Measurements from ENCODE around the gene SLC9A4.

Gene SLC9A4

GRCh38 chr2:102438111-102438510 lies 34.9 kb upstream of the SLC9A4 start:
- Histone ChIP-seq H3K4me1 (ENCODE audit: control insufficient read depth, low read length) (no peaks in the 10 kb centered on the region), H3K9me2 (replicated peaks; ENCODE audit: control insufficient read depth, low read length) (no peaks in the 10 kb centered on the region), H4K20me1 (ENCODE audit: control insufficient read depth, insufficient read depth, low read depth, low read length) (no peaks in the 10 kb centered on the region), H3K36me3 (ENCODE audit: control insufficient read depth, low read length) (no peaks in the 10 kb centered on the region), H3K27ac (ENCODE audit: low read depth, low read length) (no peak overlapping the region), H3K9me3 (ENCODE audit: control insufficient read depth, insufficient read depth, low read length) (no peaks in the 10 kb centered on the region), H3K79me2 (ENCODE audit: control insufficient read depth, low read length) (no peaks in the 10 kb centered on the region), H3F3A (ENCODE audit: control insufficient read depth, insufficient read depth) (no peaks in the 10 kb centered on the region), H3K4me2 (ENCODE audit: low read length) (no peak overlapping the region), H3K4me3 (ENCODE audit: low read length) (no peak overlapping the region), H3K27me3 (ENCODE audit: control insufficient read depth, low read length) (no peaks in the 10 kb centered on the region; the same call in 1 of the 2 replicates)
- no peak for TF ChIP-seq EZH2phosphoT487 (IDR thresholded peaks at IDR 0.05; ENCODE audit: borderline replicate concordance, low read length)
- TF ChIP-seq, protein P1, sequence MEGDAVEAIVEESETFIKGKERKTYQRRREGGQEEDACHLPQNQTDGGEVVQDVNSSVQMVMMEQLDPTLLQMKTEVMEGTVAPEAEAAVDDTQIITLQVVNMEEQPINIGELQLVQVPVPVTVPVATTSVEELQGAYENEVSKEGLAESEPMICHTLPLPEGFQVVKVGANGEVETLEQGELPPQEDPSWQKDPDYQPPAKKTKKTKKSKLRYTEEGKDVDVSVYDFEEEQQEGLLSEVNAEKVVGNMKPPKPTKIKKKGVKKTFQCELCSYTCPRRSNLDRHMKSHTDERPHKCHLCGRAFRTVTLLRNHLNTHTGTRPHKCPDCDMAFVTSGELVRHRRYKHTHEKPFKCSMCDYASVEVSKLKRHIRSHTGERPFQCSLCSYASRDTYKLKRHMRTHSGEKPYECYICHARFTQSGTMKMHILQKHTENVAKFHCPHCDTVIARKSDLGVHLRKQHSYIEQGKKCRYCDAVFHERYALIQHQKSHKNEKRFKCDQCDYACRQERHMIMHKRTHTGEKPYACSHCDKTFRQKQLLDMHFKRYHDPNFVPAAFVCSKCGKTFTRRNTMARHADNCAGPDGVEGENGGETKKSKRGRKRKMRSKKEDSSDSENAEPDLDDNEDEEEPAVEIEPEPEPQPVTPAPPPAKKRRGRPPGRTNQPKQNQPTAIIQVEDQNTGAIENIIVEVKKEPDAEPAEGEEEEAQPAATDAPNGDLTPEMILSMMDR (IDR thresholded peaks at IDR 0.05; ENCODE audit: low read depth, low read length, poor library complexity, severe bottlenecking): no peak

GRCh38 chr2:102438578-102438977 lies 34.4 kb upstream of the SLC9A4 start:
- Histone ChIP-seq H3K4me2 (ENCODE audit: low read length) (no peak overlapping the region), H3K4me3 (ENCODE audit: low read length) (no peak overlapping the region)

DNA sequence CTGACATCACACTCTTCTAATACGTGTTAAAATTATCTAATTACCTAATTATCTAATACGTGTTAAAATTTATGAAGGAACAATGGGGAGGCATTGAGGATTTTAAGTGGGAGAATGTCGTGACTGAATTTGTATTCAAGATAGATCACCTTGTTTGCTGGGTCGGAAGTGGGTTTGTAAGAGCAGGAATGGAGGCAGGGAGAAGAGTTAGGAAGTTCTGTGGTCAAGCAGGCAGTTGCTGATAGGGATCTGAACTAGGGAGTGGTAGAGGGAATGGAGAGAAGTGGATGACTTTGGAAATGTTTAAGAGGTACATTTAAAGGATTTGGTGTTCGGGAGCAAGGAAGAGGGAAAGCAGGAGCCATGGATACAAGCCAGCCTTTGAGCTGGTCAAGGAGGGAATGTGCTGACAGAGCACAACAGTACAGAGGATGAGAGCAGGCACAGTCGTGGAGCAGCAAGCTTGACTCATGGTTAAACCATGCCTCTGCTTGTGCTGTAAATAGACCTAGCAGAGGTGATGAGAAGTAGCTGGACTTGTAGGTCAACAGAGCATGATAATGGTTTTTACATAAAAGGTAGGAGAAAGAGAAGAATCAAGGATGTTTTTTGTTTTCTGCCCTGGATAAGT lies 33.8 kb upstream of the SLC9A4 start:
- H3K27me3 ChIP-seq (ENCODE audit: control insufficient read depth, low read length): no peaks in the 10 kb centered on the region; the same call in 1 of the 2 replicates
- no peak for TF ChIP-seq EZH2phosphoT487 (IDR thresholded peaks at IDR 0.05; ENCODE audit: borderline replicate concordance, low read length)
- TF ChIP-seq, protein P1 (IDR thresholded peaks at IDR 0.05; ENCODE audit: low read depth, low read length, poor library complexity, severe bottlenecking): no peak
- no peaks in the 10 kb centered on the region for H3K9me3 ChIP-seq (ENCODE audit: control insufficient read depth, insufficient read depth, low read length)
- no peak overlapping the region for H3K27ac ChIP-seq (ENCODE audit: low read depth, low read length)
- no peaks in the 10 kb centered on the region for H3K36me3 ChIP-seq (ENCODE audit: control insufficient read depth, low read length)
- no peaks in the 10 kb centered on the region for H3K9me2 ChIP-seq (replicated peaks; ENCODE audit: control insufficient read depth, low read length)
- no peaks in the 10 kb centered on the region for H4K20me1 ChIP-seq (ENCODE audit: control insufficient read depth, insufficient read depth, low read depth, low read length)
- H3K4me3 ChIP-seq (ENCODE audit: low read length): no peak overlapping the region
- no peak overlapping the region for H3K4me2 ChIP-seq (ENCODE audit: low read length)
- H3K4me1 ChIP-seq (ENCODE audit: control insufficient read depth, low read length): no peaks in the 10 kb centered on the region
- no peaks in the 10 kb centered on the region for H3F3A ChIP-seq (ENCODE audit: control insufficient read depth, insufficient read depth)
- H3K79me2 ChIP-seq (ENCODE audit: control insufficient read depth, low read length): no peaks in the 10 kb centered on the region

More at GRCh38 chr2:102438578-102438977, 34.4 kb upstream of the SLC9A4 start:
- TF ChIP-seq, protein P1 (IDR thresholded peaks at IDR 0.05; ENCODE audit: low read depth, low read length, poor library complexity, severe bottlenecking): no peak
- no peak for TF ChIP-seq EZH2phosphoT487 (IDR thresholded peaks at IDR 0.05; ENCODE audit: borderline replicate concordance, low read length)
- Histone ChIP-seq H3K9me3 (ENCODE audit: control insufficient read depth, insufficient read depth, low read length) (no peaks in the 10 kb centered on the region), H3K9me2 (replicated peaks; ENCODE audit: control insufficient read depth, low read length) (no peaks in the 10 kb centered on the region), H3K27ac (ENCODE audit: low read depth, low read length) (no peak overlapping the region), H3K79me2 (ENCODE audit: control insufficient read depth, low read length) (no peaks in the 10 kb centered on the region), H3K4me1 (ENCODE audit: control insufficient read depth, low read length) (no peaks in the 10 kb centered on the region), H3K36me3 (ENCODE audit: control insufficient read depth, low read length) (no peaks in the 10 kb centered on the region), H3F3A (ENCODE audit: control insufficient read depth, insufficient read depth) (no peaks in the 10 kb centered on the region), H4K20me1 (ENCODE audit: control insufficient read depth, insufficient read depth, low read depth, low read length) (no peaks in the 10 kb centered on the region), H3K27me3 (ENCODE audit: control insufficient read depth, low read length) (no peaks in the 10 kb centered on the region; the same call in 1 of the 2 replicates)
